ENCODE results near the gene ASXL3.

Gene ASXL3

GRCh38 chr18:33583901-33584300 lies 5.9 kb downstream of the ASXL3 start:
- no peak for DNase-seq

- DNase-seq = no peak
Measured at GRCh38 chr18:33584548-33585430, 6.8 kb downstream of the ASXL3 start.

DNA sequence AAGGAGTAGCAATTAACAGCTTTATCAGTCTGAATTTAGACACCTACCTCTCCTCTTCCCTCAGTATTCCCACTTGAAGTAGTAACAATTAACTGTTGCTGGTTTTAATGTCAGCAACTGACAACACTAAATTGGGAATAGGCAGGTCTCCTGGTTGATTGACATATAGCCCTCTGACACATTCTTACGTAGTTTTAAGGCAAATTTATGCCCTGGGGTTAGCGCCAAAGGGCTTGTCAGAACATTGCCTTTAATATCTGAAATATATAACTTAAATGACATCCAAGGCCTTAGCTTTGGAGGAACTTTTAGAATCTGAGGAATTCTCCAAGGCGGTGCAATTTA lies 7.4 kb downstream of the ASXL3 start:
- no peak for DNase-seq

GRCh38 chr18:33588361-33588760 lies 10.3 kb downstream of the ASXL3 start:
- no peak for DNase-seq

GRCh38 chr18:33593261-33593660 lies 15.2 kb downstream of the ASXL3 start:
- no peak for DNase-seq

DNA sequence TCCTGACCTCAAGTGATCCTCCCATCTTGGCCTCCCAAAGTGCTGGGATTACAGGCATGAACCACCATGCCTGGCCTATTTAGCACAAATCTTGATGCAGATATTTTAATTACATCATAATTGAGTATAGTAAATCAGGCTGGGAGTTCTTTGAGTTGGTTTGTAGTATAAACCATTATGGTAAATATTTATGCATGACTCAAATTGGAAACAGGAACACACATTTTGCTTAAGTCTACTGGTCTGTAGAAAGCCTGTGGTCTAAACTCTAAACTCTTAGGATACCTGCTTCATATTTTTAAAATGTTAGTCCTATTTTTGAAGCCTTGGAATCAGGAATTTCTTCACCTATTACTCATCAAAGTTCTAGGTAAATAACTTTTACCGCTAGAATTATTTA lies 16.8 kb downstream of the ASXL3 start:
- DNase-seq = no peak

GRCh38 chr18:33596178-33596854 lies 18.3 kb downstream of the ASXL3 start:
- no peak for DNase-seq

DNA sequence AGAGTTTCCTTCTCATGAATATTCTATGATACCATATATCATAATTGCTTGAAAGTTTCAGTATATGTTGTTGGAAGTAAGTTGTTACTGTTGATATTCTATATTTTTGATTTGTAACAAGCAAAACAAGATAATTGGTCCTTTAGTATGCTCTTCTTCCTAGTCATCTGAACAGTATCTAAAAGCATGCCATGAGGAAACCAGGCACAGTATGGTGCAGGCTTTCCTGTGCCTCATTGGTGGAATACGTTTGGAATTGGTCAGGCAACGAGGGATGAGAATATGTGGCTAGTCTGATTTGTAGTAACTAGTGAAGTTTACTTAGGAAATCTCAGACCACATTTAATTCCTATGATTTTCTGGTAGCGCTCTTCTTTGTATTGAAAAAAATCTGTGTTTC lies 22.8 kb downstream of the ASXL3 start:
- no peak for DNase-seq

- DNase-seq = no peak
Measured at GRCh38 chr18:33603454-33603853, 25.4 kb downstream of the ASXL3 start.

DNA sequence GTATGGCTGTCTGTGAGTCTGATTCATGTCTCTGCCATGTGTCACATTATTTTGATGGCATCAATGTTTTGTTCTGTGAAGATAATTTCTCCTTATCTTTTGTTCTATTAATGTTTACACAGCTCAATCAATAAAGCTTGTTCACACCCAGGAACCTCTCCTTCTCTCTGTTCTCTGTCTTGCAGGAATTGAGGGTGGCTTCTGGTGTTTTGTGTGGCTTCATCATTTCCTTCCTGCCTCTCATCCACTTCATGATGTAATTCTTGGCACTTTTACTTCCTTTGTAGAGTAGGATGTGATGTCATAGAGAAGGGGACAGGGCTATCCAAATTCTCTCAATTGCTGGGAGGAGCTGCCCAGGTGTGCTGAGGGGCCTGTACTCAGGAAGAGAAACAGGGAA lies 27.2 kb downstream of the ASXL3 start:
- DNase-seq = no peak

DNA sequence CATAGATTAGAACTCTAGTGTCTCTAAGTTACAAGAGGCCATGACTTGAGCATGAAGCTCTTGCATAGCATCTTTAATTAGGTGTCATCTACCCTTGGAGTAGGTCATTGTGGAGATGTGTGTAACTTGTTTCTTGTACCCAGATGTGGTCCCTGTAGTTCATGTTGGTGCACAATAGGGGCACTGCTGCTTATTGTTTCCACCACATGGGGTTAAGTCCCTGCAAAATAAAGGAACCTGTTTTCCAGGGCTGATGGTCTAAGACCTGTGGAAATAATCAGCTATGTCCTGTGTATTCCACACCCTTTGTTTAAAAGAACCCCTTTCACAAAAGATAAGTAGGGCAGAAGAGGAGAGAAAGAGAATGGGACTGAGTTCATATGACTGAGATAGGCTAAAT lies 28.6 kb downstream of the ASXL3 start:
- no peak for DNase-seq

GRCh38 chr18:33611525-33612135 lies 33.6 kb downstream of the ASXL3 start:
- no peak for DNase-seq

DNA sequence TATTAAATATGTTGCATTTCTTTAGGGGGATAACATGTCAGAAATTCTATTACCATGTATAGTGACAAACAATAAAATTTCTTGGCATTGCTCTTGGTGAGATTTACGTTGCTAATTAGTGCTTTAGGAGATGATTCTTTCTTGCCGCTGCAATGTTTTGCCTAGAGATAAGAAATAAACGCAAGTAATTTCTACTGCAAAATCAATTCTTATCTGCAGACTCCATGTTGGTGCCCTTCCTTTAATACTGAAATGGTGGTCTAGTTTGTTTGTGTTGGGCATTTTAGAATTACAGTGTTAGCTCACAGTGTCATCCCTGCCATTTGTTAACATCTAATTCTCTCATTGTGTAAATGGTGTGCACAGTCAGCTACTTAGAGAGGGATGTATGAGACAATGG lies 34.6 kb downstream of the ASXL3 start:
- no peak for DNase-seq

- no peak for DNase-seq
Measured at GRCh38 chr18:33616556-33616955, 38.5 kb downstream of the ASXL3 start.

DNA sequence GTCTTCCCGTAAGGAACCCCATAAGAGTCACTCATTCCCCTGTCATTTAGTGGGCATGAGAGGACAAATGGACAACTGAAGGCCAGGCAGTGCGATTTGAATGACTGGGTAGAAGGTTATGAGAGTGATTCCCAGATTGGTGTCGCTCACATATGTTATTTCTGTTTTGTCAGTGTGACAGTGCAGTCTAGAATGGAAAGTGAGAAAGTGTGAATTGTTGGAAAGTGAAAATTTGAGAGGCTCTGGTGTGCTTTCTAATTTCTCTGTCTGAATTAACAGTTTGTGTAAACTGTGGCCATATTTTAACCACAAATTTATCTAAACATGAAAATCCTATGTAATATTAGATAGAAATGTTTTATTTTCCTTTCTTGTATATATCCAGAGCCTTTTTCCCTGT lies 49.1 kb downstream of the ASXL3 start:
- DNase-seq = no peak

DNA sequence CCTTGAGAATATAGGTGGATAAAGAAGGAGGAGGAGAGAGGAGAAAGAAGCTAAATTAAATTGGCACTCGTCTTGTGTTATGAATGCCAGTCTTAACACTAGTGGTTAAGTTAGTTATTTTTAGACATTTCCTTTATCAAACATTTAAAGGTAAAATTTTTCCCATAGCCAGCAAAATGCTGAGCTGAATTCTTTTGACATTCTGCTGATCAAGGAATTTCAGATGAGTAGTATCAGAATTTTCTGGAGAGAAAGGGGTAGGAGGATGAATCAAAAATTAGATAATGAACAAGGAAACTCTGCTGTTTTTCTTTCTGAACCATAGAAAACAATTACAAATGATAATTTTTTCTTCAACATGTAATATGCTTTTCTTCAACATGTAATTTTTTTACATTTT lies 52.5 kb downstream of the ASXL3 start:
- DNase-seq = no peak

DNA sequence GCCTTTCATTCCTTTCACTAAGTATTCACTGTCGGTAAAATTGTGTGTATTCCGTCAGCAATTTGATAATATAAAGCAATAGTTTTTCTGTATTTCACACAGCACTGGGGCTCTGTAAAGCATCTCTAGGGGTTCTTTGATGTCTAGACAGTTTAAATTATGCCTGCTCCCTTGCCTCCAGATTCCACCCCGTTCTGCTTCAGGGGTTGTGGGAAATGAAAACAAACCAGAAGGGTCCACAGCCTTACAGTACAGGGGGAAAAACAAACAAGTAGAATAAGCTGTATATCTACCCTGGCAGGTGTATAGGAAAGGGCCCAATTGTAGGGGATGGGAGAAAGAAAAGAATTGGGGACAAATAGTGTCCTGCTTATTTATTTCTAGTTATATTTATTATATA lies 63.1 kb downstream of the ASXL3 start:
- no peak for DNase-seq

DNA sequence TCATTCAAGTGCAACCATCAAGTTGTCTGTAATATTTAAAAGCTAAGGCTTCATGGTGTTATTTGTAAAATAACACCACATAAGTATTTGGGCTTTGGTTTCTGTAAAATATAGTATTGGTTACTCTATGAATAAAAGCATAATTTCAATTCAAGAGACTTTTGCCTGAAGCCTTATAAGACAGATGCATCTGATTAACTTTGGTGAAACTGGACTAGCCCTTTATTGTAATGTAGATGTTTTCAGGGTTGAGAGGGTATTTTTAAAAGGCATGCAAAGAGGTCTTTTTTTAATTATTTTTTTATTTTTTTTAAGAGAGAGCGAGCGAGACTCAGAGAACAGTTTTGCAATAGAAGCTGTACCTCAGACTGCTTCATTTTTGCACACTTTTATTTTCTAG lies 66.5 kb downstream of the ASXL3 start:
- DNase-seq = no peak

DNA sequence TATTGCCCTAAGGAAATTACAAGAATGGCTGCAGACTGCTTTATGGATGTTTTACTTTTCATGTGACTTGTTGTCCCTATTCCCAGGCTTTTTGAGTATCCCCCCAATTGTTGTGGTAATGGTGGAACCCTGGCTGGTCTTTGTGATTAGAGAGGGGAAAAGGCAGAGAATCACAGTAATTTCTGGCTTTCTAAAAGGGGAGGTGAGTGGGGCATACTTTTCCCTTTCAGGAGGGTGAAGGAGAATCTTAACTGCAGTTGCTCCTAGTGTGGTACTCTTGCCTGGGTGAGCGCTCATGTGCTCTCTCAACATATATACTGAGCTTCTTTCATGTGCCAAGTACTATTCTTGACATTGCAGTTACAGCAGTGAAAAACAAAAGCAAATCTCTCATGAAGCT lies 69.3 kb downstream of the ASXL3 start:
- no peak for DNase-seq

DNA sequence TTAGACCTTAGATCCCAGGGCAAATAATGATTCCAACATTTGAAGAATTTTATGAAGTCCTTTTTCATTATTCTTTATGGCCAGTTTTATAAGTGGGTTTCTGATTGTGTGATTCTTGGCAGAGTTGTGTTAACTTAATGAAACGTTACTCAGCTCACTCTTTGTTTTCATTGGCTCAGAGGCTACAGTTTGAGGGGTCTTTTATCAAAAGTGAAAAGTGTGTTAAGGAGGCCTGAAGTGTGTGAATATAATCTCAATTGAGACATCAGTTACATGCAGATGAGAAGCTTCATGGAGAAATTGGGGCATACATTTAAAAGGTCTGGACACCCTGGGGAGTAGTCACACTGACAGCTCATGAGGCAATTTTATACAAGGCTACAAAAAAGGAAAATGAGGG lies 74.6 kb downstream of the ASXL3 start:
- no peak for DNase-seq

GRCh38 chr18:33653231-33653630 lies 75.2 kb downstream of the ASXL3 start:
- DNase-seq = no peak

GRCh38 chr18:33656889-33657448 lies 79.0 kb downstream of the ASXL3 start:
- no peak for DNase-seq

DNA sequence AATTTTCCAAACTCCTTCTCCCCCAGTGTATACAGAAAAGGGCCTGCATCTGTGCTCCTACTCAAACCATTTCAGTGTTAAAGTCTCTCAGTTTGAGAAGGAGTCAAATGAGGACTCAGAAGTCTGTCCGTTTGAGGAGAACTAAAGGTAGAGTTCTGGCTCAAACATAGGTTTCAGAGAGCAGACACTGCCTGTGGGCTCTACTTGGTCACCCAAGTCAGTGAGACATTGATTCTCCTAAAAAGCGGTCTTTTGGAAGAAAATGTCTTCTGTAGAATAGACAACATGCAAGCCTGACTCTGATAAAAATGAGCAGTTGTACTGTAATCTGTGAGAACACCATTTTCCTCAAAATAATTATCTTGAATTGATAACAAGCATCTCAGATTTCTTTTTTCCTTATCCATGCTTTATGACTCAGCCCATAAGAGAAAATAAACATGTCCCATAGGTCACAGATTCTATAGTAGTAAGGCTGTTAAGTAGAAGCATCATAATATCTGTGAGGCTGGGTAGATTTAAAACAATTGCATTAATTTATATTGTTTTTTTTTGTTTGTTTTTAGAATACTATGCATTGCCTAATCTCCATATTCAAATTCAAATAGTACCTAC lies 82.8 kb downstream of the ASXL3 start:
- DNase-seq = no peak
